Measurements from ENCODE around the gene RNF212B. TPM values are rescaled to one million over a fixed set of nuclear protein-coding genes. Genes with fewer than 3 reads are reported as not detected.
"Not testable (repeated sequence)": the region's sequence is repeated elsewhere in the genome, so short reads cannot be mapped to it uniquely, and the experiment has no call there.

The RNF212B gene
- total RNA-seq, 1 donor from 2014 or later, result not detected

DNA sequence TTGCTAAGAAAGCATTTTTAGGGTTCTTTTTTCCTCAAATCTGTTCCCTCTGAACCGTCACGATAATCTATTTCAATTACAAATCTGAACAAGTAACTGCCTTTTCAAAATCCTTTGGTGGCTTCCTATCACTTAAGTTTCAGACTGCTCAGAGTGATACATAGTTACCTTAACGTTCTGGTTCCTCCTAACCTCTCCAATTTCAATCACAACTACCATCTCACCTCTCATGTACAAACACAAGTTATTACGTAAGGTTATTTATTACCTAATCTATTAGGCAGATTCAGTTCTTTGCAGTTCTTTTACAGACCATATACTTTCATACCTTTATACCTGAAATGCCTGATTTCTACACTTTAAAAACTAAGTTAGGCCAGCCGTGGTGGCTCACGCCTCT, 12.1 kb downstream of the RNF212B start:
- no peak overlapping the region for H3K27ac Mint-ChIP-seq (ENCODE audit: unreplicated experiment)
- DNase-seq (ENCODE audit: low read depth, low spot score), result no peak
- H3K36me3 Mint-ChIP-seq (ENCODE audit: low read depth), result no peaks in the 10 kb centered on the region

DNA sequence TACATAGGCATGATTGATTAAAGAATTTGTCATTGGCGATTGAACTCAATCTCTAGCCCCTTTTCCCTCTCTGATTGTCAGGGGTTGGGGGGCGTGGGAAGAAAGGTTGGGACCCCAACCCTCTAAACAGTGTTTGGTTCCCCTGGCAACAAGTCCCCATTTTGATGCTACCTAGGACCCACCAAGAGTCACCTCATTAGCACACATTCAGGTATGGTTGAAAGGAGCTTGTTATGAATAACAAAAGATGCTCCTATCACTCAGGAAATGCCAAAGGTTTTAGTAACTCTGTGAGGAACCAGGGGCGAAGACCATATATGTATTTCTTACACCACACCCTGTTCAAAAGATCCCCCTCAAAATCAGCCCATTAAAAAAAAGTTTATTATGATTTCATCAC, 14.3 kb downstream of the RNF212B start:
- no peak for DNase-seq (ENCODE audit: low read depth, low spot score)
- H3K4me1 Mint-ChIP-seq, result no peaks in the 10 kb centered on the region
- H3K27ac Mint-ChIP-seq (ENCODE audit: unreplicated experiment), result no peak overlapping the region
- TF ChIP-seq CTCF (conservative IDR thresholded peaks at IDR 0.05), result no peak
- H3K9me3 Mint-ChIP-seq, result no peaks in the 10 kb centered on the region
- H3K4me3 Mint-ChIP-seq, result no peak overlapping the region
- peaks cover 11% of the 10 kb centered on the region for H3K27me3 Mint-ChIP-seq (ENCODE audit: low read depth)
- H3K36me3 Mint-ChIP-seq (ENCODE audit: low read depth), result no peaks in the 10 kb centered on the region

More for the DNA sequence above, 12.1 kb downstream of the RNF212B start:
- Mint-ChIP-seq H3K27me3 (ENCODE audit: low read depth) (peaks cover 11% of the 10 kb centered on the region), H3K4me3 (no peak overlapping the region), H3K4me1 (no peaks in the 10 kb centered on the region), H3K9me3 (no peaks in the 10 kb centered on the region)
- TF ChIP-seq CTCF (conservative IDR thresholded peaks at IDR 0.05), result no peak

GRCh38 chr14:23252420-23253333, 14.9 kb downstream of the RNF212B start:
- no peak for TF ChIP-seq CTCF (conservative IDR thresholded peaks at IDR 0.05)
- no peak for DNase-seq (ENCODE audit: low read depth, low spot score)
- Mint-ChIP-seq H3K9me3 (no peaks in the 10 kb centered on the region), H3K4me3 (no peak overlapping the region), H3K27me3 (ENCODE audit: low read depth) (peaks cover 11% of the 10 kb centered on the region), H3K27ac (ENCODE audit: unreplicated experiment) (no peak overlapping the region), H3K36me3 (ENCODE audit: low read depth) (no peaks in the 10 kb centered on the region), H3K4me1 (no peaks in the 10 kb centered on the region)

DNA sequence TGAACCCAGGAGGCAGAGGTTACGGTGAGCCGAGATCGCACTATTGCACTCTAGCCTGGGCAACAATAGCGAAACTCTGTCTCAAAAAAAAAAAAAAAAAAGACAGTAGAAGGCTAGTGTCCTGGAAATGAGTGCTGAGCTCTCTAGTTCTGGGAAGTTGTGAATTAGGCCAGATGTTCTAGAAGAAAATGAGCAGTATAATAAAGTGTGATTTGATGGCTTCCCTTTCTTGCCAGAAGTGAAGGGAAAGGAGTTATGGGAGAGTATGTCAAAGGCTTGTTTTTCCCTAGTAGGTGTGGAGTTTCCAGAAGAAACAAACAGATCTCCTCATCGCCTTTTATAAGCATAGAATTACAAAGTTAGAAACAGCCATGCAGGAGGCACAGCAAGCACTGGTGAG, 20.5 kb downstream of the RNF212B start:
- no peak for DNase-seq (ENCODE audit: low read depth, low spot score)
- H3K9me3 Mint-ChIP-seq, result no peaks in the 10 kb centered on the region
- peaks cover 21% of the 10 kb centered on the region for H3K27me3 Mint-ChIP-seq (ENCODE audit: low read depth)
- no peak for TF ChIP-seq CTCF (conservative IDR thresholded peaks at IDR 0.05)
- H3K27ac Mint-ChIP-seq (ENCODE audit: unreplicated experiment), result no peak overlapping the region
- H3K36me3 Mint-ChIP-seq (ENCODE audit: low read depth), result no peaks in the 10 kb centered on the region
- H3K4me3 Mint-ChIP-seq, result no peak overlapping the region
- H3K4me1 Mint-ChIP-seq, result no peaks in the 10 kb centered on the region

DNA sequence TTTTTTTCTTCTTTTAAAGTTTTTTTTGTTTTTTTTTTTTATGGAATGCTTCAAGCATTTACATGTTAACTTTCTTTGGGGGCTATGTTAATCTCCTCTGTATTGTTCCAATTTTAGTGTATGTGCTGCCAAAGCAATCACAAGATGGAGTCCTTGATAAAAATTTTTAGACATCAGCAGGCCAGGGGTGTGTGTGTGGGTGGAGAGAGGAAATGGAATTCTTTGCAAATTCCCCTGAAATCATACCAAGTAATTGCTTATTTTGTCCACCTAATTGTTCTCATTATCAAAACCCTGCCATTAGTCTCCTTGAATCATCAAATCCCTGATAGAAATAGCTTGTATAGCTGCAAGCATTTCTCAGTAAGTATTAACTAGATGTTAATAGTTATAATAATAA, 21.7 kb downstream of the RNF212B start:
- no peak for DNase-seq (ENCODE audit: low read depth, low spot score)
- Mint-ChIP-seq H3K27me3 (ENCODE audit: low read depth) (peaks cover 26% of the 10 kb centered on the region), H3K27ac (ENCODE audit: unreplicated experiment) (no peak overlapping the region), H3K36me3 (ENCODE audit: low read depth) (no peaks in the 10 kb centered on the region), H3K9me3 (no peaks in the 10 kb centered on the region), H3K4me1 (no peaks in the 10 kb centered on the region), H3K4me3 (no peak overlapping the region)
- no peak for TF ChIP-seq CTCF (conservative IDR thresholded peaks at IDR 0.05)

- not testable (repeated sequence) for H3K4me1 Mint-ChIP-seq; H3K4me3 Mint-ChIP-seq; H3K27ac Mint-ChIP-seq (ENCODE audit: unreplicated experiment)
Observed at GRCh38 chr14:23260849-23261248, 23.1 kb downstream of the RNF212B start.

More at GRCh38 chr14:23260849-23261248, 23.1 kb downstream of the RNF212B start:
- H3K27me3 Mint-ChIP-seq (ENCODE audit: low read depth), result peaks cover 29% of the 10 kb centered on the region
- H3K9me3 Mint-ChIP-seq; H3K36me3 Mint-ChIP-seq (ENCODE audit: low read depth); DNase-seq (ENCODE audit: low read depth, low spot score): not testable (repeated sequence)
